Ishikawa (cell line): Measurements from ENCODE around the gene AUTS2.

Experiments used
- CREB1 ChIP-seq: IDR thresholded peaks from 2 replicates; pipeline ENCODE4 v1.6.1; 2012; ENCODE audit warnings: low read depth
- MAX ChIP-seq: IDR thresholded peaks from 2 replicates; pipeline ENCODE4 v1.6.1; 2012
- TCF12 ChIP-seq: IDR thresholded peaks from 2 replicates; pipeline ENCODE4 v1.6.1; 2012; ENCODE audit warnings: low read depth
- TEAD4 ChIP-seq: IDR thresholded peaks from 2 replicates; pipeline ENCODE4 v1.6.1; 2012

- TF ChIP-seq MAX, result no peak
- no peak for TF ChIP-seq TEAD4
- TF ChIP-seq TCF12, result no peak
- TF ChIP-seq CREB1, result no peak
Observed at GRCh38 chr7:70752794-70753241, 1154.5 kb downstream of the AUTS2 start.
